ENCODE data around the gene OR7C1.
A peak's percentile ranks its signal among the peaks of the same experiment; 100 is the strongest.

OR7C1 gene

DNA sequence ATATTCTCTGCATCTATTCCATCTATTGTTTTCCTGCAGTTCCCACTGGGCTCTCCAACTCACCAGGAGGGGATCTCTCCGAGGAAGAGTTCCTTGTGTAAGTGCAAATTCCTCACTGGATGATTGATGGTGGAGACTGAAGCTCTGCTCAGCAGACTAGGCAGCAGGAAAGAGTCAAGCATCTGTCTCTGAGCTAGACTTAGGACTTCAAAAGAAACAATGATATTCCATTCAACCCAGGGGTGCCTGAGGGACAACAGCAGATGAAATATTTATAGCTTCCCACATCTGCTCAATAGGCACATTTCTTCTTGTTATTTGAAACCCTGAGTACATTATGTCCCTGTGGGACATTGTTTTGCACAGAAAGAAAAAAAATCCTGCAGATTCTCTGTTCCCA, at the start of gene OR7C1, which contains the start of gene OR7A5:
OR7C1 (minus strand) TSS at position 175 of the 400 bp plus-strand sequence. CDS start 35,049 bp downstream, outside the sequence.
OR7A5 (minus strand) TSS at position 175 of the 400 bp plus-strand sequence. CDS start 6,944 bp downstream, outside the sequence.
- DNase-seq (ENCODE audit: low read depth) = peak; percentile 71

GRCh38 chr19:14871619-14872230, 36.7 kb upstream of the OR7C1 start:
- TF ChIP-seq, protein P1, sequence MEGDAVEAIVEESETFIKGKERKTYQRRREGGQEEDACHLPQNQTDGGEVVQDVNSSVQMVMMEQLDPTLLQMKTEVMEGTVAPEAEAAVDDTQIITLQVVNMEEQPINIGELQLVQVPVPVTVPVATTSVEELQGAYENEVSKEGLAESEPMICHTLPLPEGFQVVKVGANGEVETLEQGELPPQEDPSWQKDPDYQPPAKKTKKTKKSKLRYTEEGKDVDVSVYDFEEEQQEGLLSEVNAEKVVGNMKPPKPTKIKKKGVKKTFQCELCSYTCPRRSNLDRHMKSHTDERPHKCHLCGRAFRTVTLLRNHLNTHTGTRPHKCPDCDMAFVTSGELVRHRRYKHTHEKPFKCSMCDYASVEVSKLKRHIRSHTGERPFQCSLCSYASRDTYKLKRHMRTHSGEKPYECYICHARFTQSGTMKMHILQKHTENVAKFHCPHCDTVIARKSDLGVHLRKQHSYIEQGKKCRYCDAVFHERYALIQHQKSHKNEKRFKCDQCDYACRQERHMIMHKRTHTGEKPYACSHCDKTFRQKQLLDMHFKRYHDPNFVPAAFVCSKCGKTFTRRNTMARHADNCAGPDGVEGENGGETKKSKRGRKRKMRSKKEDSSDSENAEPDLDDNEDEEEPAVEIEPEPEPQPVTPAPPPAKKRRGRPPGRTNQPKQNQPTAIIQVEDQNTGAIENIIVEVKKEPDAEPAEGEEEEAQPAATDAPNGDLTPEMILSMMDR (conservative IDR thresholded peaks at IDR 0.05; ENCODE audit: low read depth, low read length) = peak; percentile 55
- DNase-seq (ENCODE audit: low read depth) = peak; percentile 50
- no peak overlapping the region for H3K4me3 ChIP-seq (ENCODE audit: low read depth, low read length)

More for the DNA sequence above, at the start of gene OR7C1, which contains the start of gene OR7A5:
- TF ChIP-seq, protein P1 (conservative IDR thresholded peaks at IDR 0.05; ENCODE audit: low read depth, low read length) = no peak
- no peak within 1 kb of the TSS for H3K4me3 ChIP-seq (ENCODE audit: low read depth, low read length)

DNA sequence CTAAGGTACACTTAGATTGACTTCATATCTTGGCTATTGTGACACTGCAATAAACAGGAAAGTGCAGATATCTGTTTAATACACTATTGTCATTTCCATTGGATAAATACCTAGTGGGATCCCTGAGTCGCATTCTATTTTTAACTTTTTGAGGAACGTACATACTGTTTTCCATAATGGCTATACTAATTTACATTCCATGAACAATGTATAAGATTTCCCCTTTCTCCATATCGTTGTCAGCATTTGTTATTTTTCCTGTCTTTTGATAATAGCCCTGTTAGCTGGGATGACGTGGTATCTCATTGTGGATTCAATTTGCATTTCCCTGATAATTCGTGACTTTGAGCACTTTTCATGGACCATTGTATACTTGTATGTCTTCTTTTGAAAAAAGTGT, 33.5 kb upstream of the OR7C1 start:
- TF ChIP-seq, protein P1 (conservative IDR thresholded peaks at IDR 0.05; ENCODE audit: low read depth, low read length) = no peak
- no peak for DNase-seq (ENCODE audit: low read depth)
- H3K4me3 ChIP-seq (ENCODE audit: low read depth, low read length) = no peak overlapping the region

GRCh38 chr19:14848822-14849221, 13.8 kb upstream of the OR7C1 start, which contains the start of gene OR7A10:
Gene OR7A10 (minus strand): TSS chr19:14848922. CDS start chr19:14841877, 7,045 bp downstream.
- H3K4me3 ChIP-seq (ENCODE audit: low read depth, low read length) = no peak within 1 kb of the TSS
- TF ChIP-seq, protein P1 (conservative IDR thresholded peaks at IDR 0.05; ENCODE audit: low read depth, low read length) = no peak
- no peak for DNase-seq (ENCODE audit: low read depth)

DNA sequence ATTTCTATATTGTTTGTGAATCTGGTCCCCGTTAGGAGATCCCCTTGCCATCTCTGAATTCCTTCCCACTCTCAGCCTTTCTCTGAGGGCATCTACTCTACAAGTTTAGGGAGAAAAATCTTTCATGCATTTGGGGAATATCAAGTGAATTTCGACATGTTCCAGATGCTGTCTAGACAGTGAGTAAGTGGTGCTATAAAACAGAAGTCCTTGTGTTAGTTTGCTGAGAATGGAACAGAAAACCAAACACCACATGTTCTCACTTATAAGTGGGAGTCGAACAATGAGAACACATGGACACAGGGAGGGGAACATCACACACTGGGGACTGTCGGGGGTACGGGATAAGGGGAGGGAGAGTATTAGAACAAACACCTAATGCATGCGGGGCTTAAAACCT, 8.6 kb upstream of the OR7C1 start:
- peak; percentile 9 for DNase-seq (ENCODE audit: low read depth)
- no peak overlapping the region for H3K4me3 ChIP-seq (ENCODE audit: low read depth, low read length)
- TF ChIP-seq, protein P1 (conservative IDR thresholded peaks at IDR 0.05; ENCODE audit: low read depth, low read length) = no peak

GRCh38 chr19:14843169-14843568, 8.2 kb upstream of the OR7C1 start:
- TF ChIP-seq, protein P1 (conservative IDR thresholded peaks at IDR 0.05; ENCODE audit: low read depth, low read length) = no peak
- no peak overlapping the region for H3K4me3 ChIP-seq (ENCODE audit: low read depth, low read length)
- DNase-seq (ENCODE audit: low read depth) = no peak

GRCh38 chr19:14840206-14840605, 5.2 kb upstream of the OR7C1 start:
- no peak overlapping the region for H3K4me3 ChIP-seq (ENCODE audit: low read depth, low read length)
- TF ChIP-seq, protein P1 (conservative IDR thresholded peaks at IDR 0.05; ENCODE audit: low read depth, low read length) = no peak
- peak; percentile 27 for DNase-seq (ENCODE audit: low read depth)
